HG03175 (cell line): ENCODE measurements around the gene OOSP3.
A peak's percentile ranks its signal among the peaks of the same experiment; 100 is the strongest.
"Not testable (repeated sequence)": the region's sequence is repeated elsewhere in the genome, so short reads cannot be mapped to it uniquely, and the experiment has no call there.

ENCODE experiments used
- ATAC-seq: cut with Tn5 transposase; IDR thresholded peaks from one replicate; pipeline ENCODE4 v1.9.1; 2021; ENCODE audit warnings: mild to moderate bottlenecking, moderate library complexity; ENCODE audit not compliant: unreplicated experiment

OOSP3 gene, protein sequence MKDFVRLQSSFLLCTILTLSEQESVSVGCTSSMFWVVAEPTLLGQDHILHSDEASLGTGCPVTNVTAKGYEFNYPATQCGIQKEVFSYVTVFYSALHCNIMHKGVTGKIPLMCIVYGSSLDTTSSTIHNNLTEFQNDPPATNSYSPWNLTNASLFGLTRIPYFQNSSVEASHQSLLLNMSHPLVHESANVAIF

GRCh38 chr11:59878575-59878974, at the start of gene OOSP3:
Gene OOSP3, plus strand, starts transcription at chr11:59878782. Its CDS starts 27 bp downstream, at chr11:59878809.
- ATAC-seq, result no peak

- no peak for ATAC-seq
These were observed 49.2 kb upstream of the OOSP3 start for GRCh38 chr11:59829358-59829757.

DNA sequence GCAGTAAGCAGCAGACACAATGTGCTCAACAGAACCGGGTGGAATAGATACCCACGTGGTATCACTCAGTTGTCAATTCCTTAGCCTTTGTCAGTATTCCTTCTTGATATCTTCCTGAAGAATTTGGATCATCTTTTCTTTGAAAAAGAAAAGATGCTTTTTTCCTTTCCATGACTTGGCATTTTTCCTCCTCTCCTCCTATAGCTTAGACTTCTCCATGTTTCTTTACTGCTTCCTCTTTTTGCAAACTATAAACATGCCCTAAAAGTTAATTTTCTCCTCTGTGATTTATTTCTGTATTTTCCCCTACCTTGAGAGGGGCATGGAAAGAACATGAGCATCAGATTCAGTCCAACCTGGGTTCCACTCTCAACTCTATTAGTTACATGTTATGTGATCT, 45.0 kb upstream of the OOSP3 start:
- ATAC-seq, result no peak

DNA sequence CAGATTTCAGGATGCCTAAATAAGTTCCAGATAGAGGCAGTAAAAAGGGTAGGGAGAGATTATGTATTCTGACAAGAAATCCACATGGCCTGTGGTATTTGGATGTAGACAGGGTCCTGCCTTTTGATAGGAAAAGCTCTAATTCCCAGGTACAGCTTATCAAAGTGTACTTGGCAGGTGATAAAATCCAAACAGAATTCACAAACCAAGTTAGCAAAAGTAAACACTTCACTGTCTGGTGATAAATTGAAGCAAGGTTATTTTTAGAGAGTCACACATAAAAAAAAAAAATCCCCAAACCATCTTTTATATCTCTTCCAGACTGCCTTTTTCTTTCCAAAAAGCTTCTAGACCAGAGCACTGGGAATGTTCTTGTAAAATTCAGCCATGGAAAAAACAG, 39.0 kb upstream of the OOSP3 start:
- no peak for ATAC-seq

GRCh38 chr11:59841514-59841913, 37.1 kb upstream of the OOSP3 start:
- ATAC-seq, result peak; percentile 60

GRCh38 chr11:59842316-59842715, 36.3 kb upstream of the OOSP3 start:
- ATAC-seq, result no peak

DNA sequence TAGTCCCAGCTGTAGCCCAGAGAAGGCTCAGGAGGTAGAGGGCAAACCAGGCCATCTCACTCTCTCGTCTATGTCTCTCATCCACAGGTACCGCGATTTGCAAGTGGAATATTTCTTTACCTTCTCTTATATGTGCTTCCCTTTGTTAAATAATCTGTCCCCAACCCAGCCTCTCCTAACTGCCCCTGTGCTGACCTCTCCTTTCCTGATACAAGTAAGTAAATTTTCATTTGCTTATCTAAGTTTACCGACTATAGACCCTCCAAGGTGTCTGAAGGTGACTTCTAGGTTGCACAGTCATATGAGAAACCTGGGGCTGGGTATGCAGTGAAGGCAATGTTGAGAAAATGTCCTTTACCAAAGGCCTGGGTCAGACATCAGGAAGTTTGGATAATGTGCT, 33.2 kb upstream of the OOSP3 start, which contains the start of gene CBLIF:
CBLIF (minus strand) TSS at position 101 of the 400 bp plus-strand sequence; CDS start at position 55, 46 bp downstream.
- no peak for ATAC-seq

DNA sequence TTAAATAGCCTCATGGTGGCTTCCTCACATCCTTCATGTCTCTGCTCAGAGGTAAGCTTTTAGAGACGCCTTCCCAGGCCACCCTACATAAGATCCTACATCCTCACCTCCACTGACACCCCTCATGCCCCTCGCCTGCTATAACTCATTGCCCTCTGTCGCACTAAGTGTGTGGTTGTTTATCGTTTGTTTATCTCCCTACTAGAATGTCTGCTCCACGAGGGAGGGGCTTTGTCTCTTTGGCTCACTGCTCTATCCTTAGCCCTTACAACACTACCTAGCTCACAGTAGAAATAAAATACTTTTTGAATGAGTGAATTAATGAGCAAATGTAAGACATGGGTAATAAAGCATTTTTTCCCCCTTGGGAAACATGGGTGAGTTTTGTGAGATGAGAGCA, 32.0 kb upstream of the OOSP3 start:
- ATAC-seq, result no peak

DNA sequence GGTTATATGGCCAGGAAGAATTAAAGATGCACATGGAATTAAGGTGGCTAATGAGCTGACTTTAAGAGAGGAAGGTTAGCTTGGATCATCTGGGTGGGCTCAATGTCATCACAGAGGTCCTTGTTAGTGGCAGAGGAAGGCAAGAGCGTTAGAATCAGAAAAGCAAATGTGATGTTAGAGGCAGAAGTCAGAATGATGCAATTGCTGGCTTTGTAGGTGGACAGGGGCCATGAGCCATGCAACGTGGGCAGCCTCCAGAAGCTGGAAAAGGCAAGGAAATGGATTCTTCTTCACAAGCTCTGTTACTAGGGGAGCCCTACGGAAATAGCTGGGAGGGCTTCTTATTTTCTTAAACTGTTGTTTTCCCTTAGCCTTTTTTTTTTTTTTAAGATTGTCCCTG, 31.0 kb upstream of the OOSP3 start:
- no peak for ATAC-seq

DNA sequence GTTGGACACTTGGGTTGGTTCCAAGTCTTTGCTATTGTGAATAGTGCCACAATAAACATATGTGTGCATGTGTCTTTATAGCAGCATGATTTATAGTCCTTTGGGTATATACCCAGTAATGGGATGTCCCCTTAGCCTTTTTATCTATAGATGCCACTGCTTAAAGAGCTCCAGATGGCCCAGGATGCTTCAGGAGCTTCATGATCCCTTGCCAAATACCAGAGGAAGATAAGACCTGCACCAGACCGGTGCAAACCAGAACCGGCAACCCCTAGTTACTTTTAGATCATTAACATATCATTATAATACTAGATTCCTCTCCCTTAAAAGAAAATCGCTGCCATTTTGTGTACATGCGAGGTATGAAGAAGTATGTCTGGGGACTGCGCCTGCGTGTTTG, 30.1 kb upstream of the OOSP3 start:
- ATAC-seq, result not testable (repeated sequence)

DNA sequence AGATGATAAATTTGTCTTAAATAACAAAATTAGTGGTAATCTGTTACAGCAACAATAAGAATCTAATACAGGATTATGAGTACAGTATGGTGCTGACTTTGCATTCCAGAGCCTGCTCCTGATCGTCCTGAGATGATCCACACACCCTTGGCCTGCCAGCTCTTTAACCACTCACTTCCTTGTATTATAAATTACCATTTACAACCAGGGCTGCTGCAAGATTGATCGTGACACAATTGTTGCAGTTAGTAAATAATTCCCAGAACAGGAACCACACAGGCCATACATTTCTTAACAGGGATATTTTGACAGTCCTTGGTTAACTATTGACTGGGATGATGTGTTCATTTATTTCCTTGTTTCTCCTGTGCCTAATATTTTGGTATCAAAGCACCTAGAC, 29.5 kb upstream of the OOSP3 start:
- no peak for ATAC-seq

DNA sequence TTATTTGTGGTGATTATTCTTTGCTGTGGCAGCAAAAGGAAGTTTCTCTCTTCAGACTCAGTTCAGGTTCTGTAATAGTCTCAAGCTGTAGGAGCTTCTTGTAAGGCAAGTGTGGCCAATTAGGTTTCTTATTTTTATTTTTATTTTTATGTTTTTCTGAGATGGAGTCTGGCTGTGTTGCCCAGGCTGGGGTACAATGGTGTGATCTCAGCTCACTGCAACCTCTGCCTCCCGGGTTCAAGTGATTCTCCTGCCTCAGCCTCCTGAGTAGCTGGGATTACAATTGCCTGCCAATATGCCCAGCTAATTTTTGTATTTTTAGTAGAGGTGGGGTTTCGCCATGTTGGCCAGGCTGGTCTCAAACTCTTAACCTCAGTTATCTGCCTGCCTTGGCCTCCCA, 29.0 kb upstream of the OOSP3 start:
- not testable (repeated sequence) for ATAC-seq

- not testable (repeated sequence) for ATAC-seq
These were observed 27.2 kb upstream of the OOSP3 start for GRCh38 chr11:59851416-59851815.

DNA sequence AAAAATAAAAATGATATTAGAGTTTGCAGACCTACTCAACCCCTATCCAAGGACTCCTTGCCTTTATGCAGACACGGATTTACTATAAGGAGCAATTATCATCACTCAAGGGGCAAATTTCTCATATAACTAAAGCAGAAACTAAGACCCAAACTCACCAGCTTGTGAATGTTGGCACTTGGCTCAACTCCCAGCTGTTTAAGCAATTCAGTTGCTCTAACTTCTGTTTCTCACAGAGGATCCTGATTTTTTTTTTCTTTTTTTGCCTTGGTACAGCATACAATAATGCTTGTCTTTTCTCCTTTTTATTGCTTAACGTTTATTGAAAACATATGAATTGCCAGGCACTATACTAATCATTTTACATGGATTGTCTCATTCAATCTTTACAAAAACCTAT, 23.7 kb upstream of the OOSP3 start:
- no peak for ATAC-seq

- no peak for ATAC-seq
These were observed 20.8 kb upstream of the OOSP3 start for GRCh38 chr11:59857439-59858434.

DNA sequence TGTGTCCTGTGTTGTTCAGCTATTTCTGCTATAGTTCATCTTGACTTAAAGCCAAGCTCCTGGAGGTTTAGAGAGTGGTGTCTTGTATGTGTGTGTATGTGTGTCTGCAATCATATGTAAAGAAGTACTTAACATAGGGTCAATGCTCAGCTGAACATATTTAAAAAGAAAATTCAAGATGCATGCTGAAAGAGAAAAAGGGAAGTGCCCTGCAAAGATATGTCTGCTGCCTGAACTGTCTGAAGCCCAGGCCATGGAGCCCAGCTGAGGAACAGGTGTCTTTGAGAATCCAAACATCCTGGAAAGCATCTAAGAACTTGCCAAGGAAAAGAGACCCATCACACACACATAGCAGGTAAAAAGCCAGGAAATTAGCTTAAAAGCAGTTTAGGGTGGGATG, 18.9 kb upstream of the OOSP3 start:
- ATAC-seq, result no peak

GRCh38 chr11:59862252-59862651, 16.3 kb upstream of the OOSP3 start:
- no peak for ATAC-seq

GRCh38 chr11:59865031-59865430, 13.6 kb upstream of the OOSP3 start:
- ATAC-seq, result no peak

GRCh38 chr11:59866397-59866796, 12.2 kb upstream of the OOSP3 start, which contains the start of gene TCN1:
Gene TCN1, minus strand, starts transcription at chr11:59866487. Its CDS starts 17 bp downstream, at chr11:59866470.
- no peak for ATAC-seq

DNA sequence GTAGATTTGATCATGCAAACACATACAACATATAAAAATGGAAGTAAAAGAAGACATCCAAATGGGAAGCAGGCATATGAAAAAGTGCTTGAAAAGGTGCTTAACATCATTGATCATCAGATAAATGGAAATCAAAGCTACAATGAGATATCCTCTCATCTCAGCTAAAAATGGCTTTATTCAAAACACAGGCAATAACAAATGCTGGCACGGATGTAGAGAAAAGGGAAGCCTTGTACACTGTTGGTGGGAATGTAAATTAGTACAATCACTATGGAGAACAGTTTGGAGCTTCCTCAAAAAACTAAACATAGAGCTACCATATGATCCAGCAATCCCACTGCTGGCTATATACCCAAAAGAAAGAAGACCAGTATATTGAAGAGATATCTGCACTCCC, 11.7 kb upstream of the OOSP3 start:
- no peak for ATAC-seq

DNA sequence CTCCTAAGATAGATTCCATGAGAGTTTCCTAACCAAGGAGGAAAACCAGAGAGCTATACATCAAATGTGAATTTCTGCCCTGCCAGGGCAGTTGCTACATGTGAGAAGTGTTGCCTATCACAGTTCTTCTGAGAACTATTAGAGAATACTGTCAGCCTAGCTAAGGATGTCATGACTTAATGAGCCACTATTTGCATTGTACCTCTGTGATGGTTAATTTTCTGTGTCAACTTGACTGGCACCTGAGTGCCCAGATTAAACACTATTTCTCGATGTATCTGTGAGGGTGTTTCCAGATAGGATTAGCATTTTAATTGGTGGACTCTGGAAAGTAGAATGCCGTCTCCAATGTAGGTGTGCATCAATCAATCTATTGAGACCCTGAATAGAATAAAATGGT, 10.6 kb upstream of the OOSP3 start:
- ATAC-seq, result no peak

DNA sequence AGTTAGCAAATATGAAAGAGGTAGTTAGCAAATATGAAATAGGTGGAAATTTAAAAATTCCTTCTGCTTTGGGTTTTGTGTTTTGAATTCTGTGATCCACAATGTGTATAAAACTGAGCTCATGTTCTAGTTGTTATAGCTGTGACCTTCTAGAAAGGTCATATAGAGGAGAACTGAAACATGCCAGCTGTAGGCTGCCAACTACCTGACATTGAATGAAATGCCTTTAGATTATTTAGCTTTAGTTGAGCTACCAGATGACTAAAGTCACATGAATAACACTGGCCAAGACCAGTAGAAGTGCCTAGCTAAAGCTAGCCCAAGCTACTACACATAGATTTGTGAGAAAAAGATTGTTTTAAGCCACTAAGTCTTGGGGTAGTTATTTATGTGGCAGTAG, 6.5 kb upstream of the OOSP3 start:
- ATAC-seq, result no peak
